Measurements from ENCODE around the gene LDB2.

LDB2 gene

DNA sequence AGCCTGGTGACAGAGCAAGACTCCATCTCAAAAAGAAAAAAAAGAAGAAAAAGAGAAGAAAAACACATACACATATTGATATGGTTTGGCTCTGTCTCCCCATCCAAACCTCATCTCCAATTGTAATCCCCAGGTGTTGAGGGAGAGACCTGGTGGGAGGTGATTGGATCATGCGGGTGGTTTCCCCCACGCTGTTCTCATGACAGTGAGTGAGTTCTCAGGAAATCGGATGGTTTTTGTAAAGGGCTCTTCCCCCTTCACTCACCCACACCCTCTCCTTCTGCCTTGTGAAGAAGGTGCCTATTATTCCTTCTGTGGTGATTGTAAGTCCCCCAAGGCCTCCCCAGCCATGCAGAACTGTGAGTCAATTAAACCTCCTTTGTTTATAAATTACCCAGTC is 68.4 kb downstream of the LDB2 start:
- Histone ChIP-seq H3F3A (ENCODE audit: control insufficient read depth, insufficient read depth) (no peaks in the 10 kb centered on the region), H3K4me3 (ENCODE audit: low read length) (no peak overlapping the region), H3K27ac (ENCODE audit: low read depth, low read length) (no peak overlapping the region), H3K9me2 (replicated peaks; ENCODE audit: control insufficient read depth, low read length) (no peaks in the 10 kb centered on the region), H3K36me3 (ENCODE audit: control insufficient read depth, low read length) (no peaks in the 10 kb centered on the region), H3K4me1 (ENCODE audit: control insufficient read depth, low read length) (no peaks in the 10 kb centered on the region), H4K20me1 (ENCODE audit: control insufficient read depth, insufficient read depth, low read depth, low read length) (no peaks in the 10 kb centered on the region), H3K4me2 (ENCODE audit: low read length) (no peak overlapping the region), H3K27me3 (ENCODE audit: control insufficient read depth, low read length) (0 out of 2 replicates have a peak, but pooled peaks cover 5% of the 10 kb centered on the region), H3K79me2 (ENCODE audit: control insufficient read depth, low read length) (no peaks in the 10 kb centered on the region), H3K9me3 (ENCODE audit: control insufficient read depth, insufficient read depth, low read length) (no peaks in the 10 kb centered on the region)
- no peak for TF ChIP-seq EZH2phosphoT487 (IDR thresholded peaks at IDR 0.05; ENCODE audit: borderline replicate concordance, low read length)
- TF ChIP-seq CTCF (IDR thresholded peaks at IDR 0.05; ENCODE audit: low read depth, low read length, poor library complexity, severe bottlenecking) = no peak

DNA sequence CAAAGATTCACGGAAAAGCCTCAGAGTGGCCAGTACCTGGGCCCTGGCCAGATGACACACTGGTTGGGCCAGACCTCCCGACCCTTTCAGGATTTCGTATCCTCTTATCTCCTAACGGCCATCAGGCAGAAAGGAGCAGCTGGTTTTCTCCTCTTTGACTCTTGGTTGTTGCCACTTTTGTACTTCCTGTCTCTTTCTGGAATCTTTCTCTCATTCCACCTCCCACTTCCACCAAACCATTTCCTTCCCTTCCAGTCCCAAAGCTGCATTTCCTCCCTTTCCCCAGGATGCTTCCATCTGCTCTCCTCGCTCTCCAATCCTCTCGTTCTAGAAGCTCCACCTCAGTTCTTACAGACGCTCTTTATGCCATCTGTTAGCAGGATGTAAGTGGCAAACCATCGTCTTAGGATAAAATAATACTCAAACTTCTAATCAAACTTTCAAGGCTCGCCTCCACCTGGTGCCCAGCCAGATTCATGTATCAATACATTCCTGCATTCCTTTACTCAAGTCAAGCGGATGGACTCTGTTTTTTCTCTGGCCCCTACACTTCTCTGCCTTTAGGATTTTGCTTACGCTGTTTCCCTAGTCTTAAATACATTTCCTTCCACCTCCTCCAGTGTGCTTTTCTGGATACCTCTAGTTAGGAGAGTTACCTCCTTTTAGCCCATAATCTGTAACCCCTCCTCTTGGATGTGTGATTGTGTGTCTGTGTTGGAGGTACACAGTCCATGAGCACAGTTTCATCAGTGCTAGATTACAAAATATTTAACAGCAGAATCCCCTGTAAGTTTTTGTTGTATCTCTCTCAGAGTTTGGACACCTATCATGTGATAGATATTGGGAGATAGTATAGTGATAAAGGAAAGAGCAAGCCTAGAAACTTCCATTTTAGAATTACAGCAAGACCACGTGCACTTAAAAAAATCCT is 70.4 kb downstream of the LDB2 start:
- H3K4me3 ChIP-seq (ENCODE audit: low read length) = no peak overlapping the region
- H4K20me1 ChIP-seq (ENCODE audit: control insufficient read depth, insufficient read depth, low read depth, low read length) = no peaks in the 10 kb centered on the region
- no peak overlapping the region for H3K27ac ChIP-seq (ENCODE audit: low read depth, low read length)
- no peaks in the 10 kb centered on the region for H3K36me3 ChIP-seq (ENCODE audit: control insufficient read depth, low read length)
- H3K4me2 ChIP-seq (ENCODE audit: low read length) = no peak overlapping the region
- H3F3A ChIP-seq (ENCODE audit: control insufficient read depth, insufficient read depth) = no peaks in the 10 kb centered on the region
- H3K27me3 ChIP-seq (ENCODE audit: control insufficient read depth, low read length) = 0 out of 2 replicates have a peak, but pooled peaks cover 5% of the 10 kb centered on the region
- no peaks in the 10 kb centered on the region for H3K4me1 ChIP-seq (ENCODE audit: control insufficient read depth, low read length)
- H3K79me2 ChIP-seq (ENCODE audit: control insufficient read depth, low read length) = no peaks in the 10 kb centered on the region
- H3K9me2 ChIP-seq (replicated peaks; ENCODE audit: control insufficient read depth, low read length) = no peaks in the 10 kb centered on the region
- TF ChIP-seq EZH2phosphoT487 (IDR thresholded peaks at IDR 0.05; ENCODE audit: borderline replicate concordance, low read length) (no peak), CTCF (IDR thresholded peaks at IDR 0.05; ENCODE audit: low read depth, low read length, poor library complexity, severe bottlenecking) (no peak)
- H3K9me3 ChIP-seq (ENCODE audit: control insufficient read depth, insufficient read depth, low read length) = no peaks in the 10 kb centered on the region

DNA sequence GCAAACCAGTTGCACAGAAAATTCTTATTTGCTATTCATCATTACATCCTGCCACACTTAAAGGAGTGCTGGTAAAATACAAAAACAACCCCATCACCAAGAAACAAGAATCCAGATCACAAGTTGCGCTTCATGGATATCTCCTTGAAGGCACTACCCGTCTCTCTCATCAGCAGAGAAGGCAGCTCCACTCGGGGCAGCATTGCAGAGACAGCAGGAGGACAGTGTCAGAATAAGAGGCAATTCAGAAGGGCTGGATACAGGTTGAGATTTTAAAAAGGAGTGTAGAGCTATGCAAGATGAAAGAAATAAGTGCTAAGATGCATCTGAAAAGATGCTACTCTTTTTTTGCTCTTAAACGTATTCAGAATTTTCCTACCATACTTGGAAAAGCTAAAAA is 71.4 kb downstream of the LDB2 start:
- no peaks in the 10 kb centered on the region for H4K20me1 ChIP-seq (ENCODE audit: control insufficient read depth, insufficient read depth, low read depth, low read length)
- no peaks in the 10 kb centered on the region for H3K79me2 ChIP-seq (ENCODE audit: control insufficient read depth, low read length)
- no peak overlapping the region for H3K4me2 ChIP-seq (ENCODE audit: low read length)
- no peaks in the 10 kb centered on the region for H3K9me2 ChIP-seq (replicated peaks; ENCODE audit: control insufficient read depth, low read length)
- no peak overlapping the region for H3K4me3 ChIP-seq (ENCODE audit: low read length)
- H3K4me1 ChIP-seq (ENCODE audit: control insufficient read depth, low read length) = no peaks in the 10 kb centered on the region
- no peaks in the 10 kb centered on the region for H3K9me3 ChIP-seq (ENCODE audit: control insufficient read depth, insufficient read depth, low read length)
- H3F3A ChIP-seq (ENCODE audit: control insufficient read depth, insufficient read depth) = no peaks in the 10 kb centered on the region
- TF ChIP-seq CTCF (IDR thresholded peaks at IDR 0.05; ENCODE audit: low read depth, low read length, poor library complexity, severe bottlenecking) = no peak
- no peak for TF ChIP-seq EZH2phosphoT487 (IDR thresholded peaks at IDR 0.05; ENCODE audit: borderline replicate concordance, low read length)
- H3K27ac ChIP-seq (ENCODE audit: low read depth, low read length) = no peak overlapping the region
- H3K27me3 ChIP-seq (ENCODE audit: control insufficient read depth, low read length) = 0 out of 2 replicates have a peak, but pooled peaks cover 5% of the 10 kb centered on the region
- no peaks in the 10 kb centered on the region for H3K36me3 ChIP-seq (ENCODE audit: control insufficient read depth, low read length)
